NB4 (cell line): ENCODE measurements around the gene TFPI2.
"Not testable (repeated sequence)": the region's sequence is repeated elsewhere in the genome, so short reads cannot be mapped to it uniquely, and the experiment has no call there.

Experiments used
- MYC ChIP-seq: IDR thresholded peaks from 2 replicates; pipeline ENCODE4 v1.6.1; 2011; ENCODE audit warnings: low read depth, low read length
- POLR2A ChIP-seq: IDR thresholded peaks from 2 replicates; pipeline ENCODE4 v1.6.1; 2011; ENCODE audit warnings: mild to moderate bottlenecking; ENCODE audit not compliant: insufficient read length; ENCODE audit errors: extremely low read depth
- TF ChIP-seq, protein P1 (sequence below): IDR thresholded peaks from one replicate; pipeline ENCODE4 v1.5.1; 2012; ENCODE audit warnings: low read depth, low read length

GRCh38 chr7:93911242-93911641 lies 20.7 kb upstream of the TFPI2 start:
- TF ChIP-seq, protein P1, sequence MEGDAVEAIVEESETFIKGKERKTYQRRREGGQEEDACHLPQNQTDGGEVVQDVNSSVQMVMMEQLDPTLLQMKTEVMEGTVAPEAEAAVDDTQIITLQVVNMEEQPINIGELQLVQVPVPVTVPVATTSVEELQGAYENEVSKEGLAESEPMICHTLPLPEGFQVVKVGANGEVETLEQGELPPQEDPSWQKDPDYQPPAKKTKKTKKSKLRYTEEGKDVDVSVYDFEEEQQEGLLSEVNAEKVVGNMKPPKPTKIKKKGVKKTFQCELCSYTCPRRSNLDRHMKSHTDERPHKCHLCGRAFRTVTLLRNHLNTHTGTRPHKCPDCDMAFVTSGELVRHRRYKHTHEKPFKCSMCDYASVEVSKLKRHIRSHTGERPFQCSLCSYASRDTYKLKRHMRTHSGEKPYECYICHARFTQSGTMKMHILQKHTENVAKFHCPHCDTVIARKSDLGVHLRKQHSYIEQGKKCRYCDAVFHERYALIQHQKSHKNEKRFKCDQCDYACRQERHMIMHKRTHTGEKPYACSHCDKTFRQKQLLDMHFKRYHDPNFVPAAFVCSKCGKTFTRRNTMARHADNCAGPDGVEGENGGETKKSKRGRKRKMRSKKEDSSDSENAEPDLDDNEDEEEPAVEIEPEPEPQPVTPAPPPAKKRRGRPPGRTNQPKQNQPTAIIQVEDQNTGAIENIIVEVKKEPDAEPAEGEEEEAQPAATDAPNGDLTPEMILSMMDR: not testable (repeated sequence)
- not testable (repeated sequence) for TF ChIP-seq POLR2A, MYC
